ENCODE results near the gene SLIT3. TPM values are rescaled to one million over a fixed set of nuclear protein-coding genes. Genes with fewer than 3 reads are reported as not detected.

The SLIT3 gene
- total RNA-seq, 1 experiment from 2014 or later: not detected

DNA sequence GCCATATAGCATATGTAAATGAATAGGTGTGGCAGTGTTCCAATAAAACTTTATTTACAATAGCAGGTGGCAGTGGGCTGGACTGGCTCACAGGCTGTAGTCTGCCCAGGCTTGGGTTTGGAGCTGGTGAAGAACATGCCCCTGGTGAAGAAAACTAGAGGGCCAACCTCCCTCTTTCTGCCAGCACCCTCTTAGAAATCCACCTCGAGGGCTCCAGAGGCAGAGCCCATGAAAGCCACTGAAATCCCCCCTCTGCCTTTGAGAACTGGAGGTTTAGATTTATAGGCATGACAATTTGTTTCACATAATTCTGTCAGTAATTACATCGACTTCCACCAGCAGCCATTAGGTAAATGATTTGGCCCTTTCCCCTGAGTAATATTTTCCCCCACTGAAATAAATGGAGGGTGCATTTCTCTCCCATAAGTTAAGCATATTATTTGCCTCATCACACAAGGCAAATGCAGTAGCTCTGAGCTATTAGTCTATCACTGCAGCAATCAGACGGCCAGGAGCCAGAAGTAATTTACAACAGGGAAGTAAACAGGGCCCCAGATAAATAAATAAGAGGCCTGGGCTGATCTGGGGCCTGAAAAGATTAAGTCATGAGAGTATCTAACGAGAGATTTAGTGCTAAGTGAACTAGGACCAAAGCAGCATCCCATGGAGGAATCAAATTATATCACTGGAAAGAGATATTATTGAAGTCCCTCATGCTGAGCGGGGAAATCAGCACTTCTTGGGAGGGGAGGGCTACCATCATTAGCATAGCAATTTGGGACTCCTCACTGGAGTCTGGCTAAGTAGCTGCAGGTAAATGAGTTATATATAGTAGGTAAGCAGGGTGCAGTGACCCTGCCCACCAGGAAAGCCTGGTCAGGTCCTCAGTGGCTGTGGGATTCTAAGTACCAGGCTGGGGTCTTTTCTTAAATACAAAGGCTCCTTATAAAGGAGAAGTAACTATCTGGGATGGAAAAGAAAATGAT lies 123.9 kb downstream of the SLIT3 start:
- Histone ChIP-seq H3K4me1 (replicated peaks; ENCODE audit: insufficient read depth) (no peaks in the 10 kb centered on the region), H2AFZ (no peak overlapping the region), H3K79me2 (ENCODE audit: low read depth) (no peaks in the 10 kb centered on the region), H3F3A (ENCODE audit: insufficient read depth, low read depth) (no peaks in the 10 kb centered on the region), H4K20me1 (ENCODE audit: insufficient read depth) (no peaks in the 10 kb centered on the region), H3K27ac (no peak overlapping the region), H3K36me3 (ENCODE audit: low read depth) (no peaks in the 10 kb centered on the region), H3K9me2 (ENCODE audit: insufficient read depth) (no peaks in the 10 kb centered on the region), H3K27me3 (ENCODE audit: insufficient read depth, low read depth) (peaks cover 33% of the 10 kb centered on the region), H3K4me3 (no peak overlapping the region), H3K4me2 (no peak overlapping the region), H3K9me3 (ENCODE audit: insufficient read depth, low read depth) (no peaks in the 10 kb centered on the region)
- POLR2A ChIA-PET (ENCODE audit: unreplicated experiment): no interaction called here
- CTCF ChIA-PET: no interaction called here
- intact Hi-C loops (cut with micrococcal nuclease; ENCODE audit: unreplicated experiment): no loop called here
- BruUV-seq (replicated peaks): no TSS peak
- TF ChIP-seq, protein P1, sequence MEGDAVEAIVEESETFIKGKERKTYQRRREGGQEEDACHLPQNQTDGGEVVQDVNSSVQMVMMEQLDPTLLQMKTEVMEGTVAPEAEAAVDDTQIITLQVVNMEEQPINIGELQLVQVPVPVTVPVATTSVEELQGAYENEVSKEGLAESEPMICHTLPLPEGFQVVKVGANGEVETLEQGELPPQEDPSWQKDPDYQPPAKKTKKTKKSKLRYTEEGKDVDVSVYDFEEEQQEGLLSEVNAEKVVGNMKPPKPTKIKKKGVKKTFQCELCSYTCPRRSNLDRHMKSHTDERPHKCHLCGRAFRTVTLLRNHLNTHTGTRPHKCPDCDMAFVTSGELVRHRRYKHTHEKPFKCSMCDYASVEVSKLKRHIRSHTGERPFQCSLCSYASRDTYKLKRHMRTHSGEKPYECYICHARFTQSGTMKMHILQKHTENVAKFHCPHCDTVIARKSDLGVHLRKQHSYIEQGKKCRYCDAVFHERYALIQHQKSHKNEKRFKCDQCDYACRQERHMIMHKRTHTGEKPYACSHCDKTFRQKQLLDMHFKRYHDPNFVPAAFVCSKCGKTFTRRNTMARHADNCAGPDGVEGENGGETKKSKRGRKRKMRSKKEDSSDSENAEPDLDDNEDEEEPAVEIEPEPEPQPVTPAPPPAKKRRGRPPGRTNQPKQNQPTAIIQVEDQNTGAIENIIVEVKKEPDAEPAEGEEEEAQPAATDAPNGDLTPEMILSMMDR (conservative IDR thresholded peaks at IDR 0.05): no peak
- no peak for TF ChIP-seq EZH2 (IDR thresholded peaks at IDR 0.05; ENCODE audit: low read depth)
- DNase-seq: no peak

DNA sequence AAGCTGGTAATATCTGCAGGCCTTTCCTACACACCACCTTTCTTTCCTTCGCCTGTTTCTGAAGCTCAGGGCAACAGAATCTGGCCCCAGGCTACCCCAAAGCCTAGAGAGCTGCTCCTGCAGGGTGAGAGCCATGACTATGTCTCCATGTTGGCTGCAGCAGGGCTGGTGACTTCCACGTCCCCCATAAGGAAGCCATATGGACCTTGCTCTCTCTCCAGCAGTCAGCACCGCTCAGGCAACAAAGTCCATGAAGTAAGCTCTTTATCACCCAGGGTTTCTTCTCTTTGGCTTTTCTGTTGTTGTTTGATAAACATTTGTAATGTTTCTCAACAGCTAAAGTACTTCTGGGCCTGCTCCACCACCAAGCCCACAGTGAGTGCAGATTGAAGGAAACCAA lies 125.2 kb downstream of the SLIT3 start:
- Histone ChIP-seq H3K27me3 (ENCODE audit: insufficient read depth, low read depth) (peaks cover 36% of the 10 kb centered on the region), H4K20me1 (ENCODE audit: insufficient read depth) (no peaks in the 10 kb centered on the region), H3K36me3 (ENCODE audit: low read depth) (no peaks in the 10 kb centered on the region), H3K4me2 (no peak overlapping the region), H3K4me3 (no peak overlapping the region), H2AFZ (no peak overlapping the region), H3K9me3 (ENCODE audit: insufficient read depth, low read depth) (no peaks in the 10 kb centered on the region), H3K79me2 (ENCODE audit: low read depth) (no peaks in the 10 kb centered on the region), H3K4me1 (replicated peaks; ENCODE audit: insufficient read depth) (no peaks in the 10 kb centered on the region), H3K9me2 (ENCODE audit: insufficient read depth) (no peaks in the 10 kb centered on the region), H3K27ac (no peak overlapping the region), H3F3A (ENCODE audit: insufficient read depth, low read depth) (no peaks in the 10 kb centered on the region)
- POLR2A ChIA-PET (ENCODE audit: unreplicated experiment): no interaction called here
- intact Hi-C loops (cut with micrococcal nuclease; ENCODE audit: unreplicated experiment): no loop called here
- TF ChIP-seq, protein P1 (conservative IDR thresholded peaks at IDR 0.05): no peak
- TF ChIP-seq EZH2 (IDR thresholded peaks at IDR 0.05; ENCODE audit: low read depth): no peak
- DNase-seq: no peak
- BruUV-seq (replicated peaks): no TSS peak
- CTCF ChIA-PET: no interaction called here

DNA sequence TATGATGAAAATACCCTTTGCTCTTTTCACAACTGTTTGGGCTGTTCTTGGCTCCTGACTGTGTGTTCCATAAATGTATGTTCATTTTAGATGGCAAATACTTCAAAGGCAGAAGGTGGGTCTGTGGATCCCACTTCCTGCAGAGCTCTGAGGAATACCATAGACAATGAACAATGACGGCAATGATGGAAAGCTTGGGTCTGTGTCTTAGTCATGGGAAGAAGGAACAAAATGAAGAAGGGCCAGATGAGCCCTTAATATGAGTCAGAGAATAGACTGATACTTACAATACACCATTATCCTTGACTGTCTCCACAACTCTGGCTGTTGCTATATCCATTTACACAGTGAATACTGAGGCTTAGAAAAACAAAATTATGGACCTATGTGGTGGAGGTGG lies 126.0 kb downstream of the SLIT3 start:
- H3K4me1 ChIP-seq (replicated peaks; ENCODE audit: insufficient read depth): no peaks in the 10 kb centered on the region
- no peaks in the 10 kb centered on the region for H3K9me3 ChIP-seq (ENCODE audit: insufficient read depth, low read depth)
- no peak overlapping the region for H3K4me2 ChIP-seq
- intact Hi-C loops (cut with micrococcal nuclease; ENCODE audit: unreplicated experiment): no loop called here
- H3K4me3 ChIP-seq: no peak overlapping the region
- CTCF ChIA-PET: no interaction called here
- BruUV-seq (replicated peaks): no TSS peak
- no peaks in the 10 kb centered on the region for H3K9me2 ChIP-seq (ENCODE audit: insufficient read depth)
- H3F3A ChIP-seq (ENCODE audit: insufficient read depth, low read depth): no peaks in the 10 kb centered on the region
- TF ChIP-seq EZH2 (IDR thresholded peaks at IDR 0.05; ENCODE audit: low read depth): no peak
- TF ChIP-seq, protein P1 (conservative IDR thresholded peaks at IDR 0.05): no peak
- peaks cover 42% of the 10 kb centered on the region for H3K27me3 ChIP-seq (ENCODE audit: insufficient read depth, low read depth)
- H3K27ac ChIP-seq: no peak overlapping the region
- H3K36me3 ChIP-seq (ENCODE audit: low read depth): no peaks in the 10 kb centered on the region
- no peak for DNase-seq
- no peak overlapping the region for H2AFZ ChIP-seq
- POLR2A ChIA-PET (ENCODE audit: unreplicated experiment): no interaction called here
- H4K20me1 ChIP-seq (ENCODE audit: insufficient read depth): no peaks in the 10 kb centered on the region
- H3K79me2 ChIP-seq (ENCODE audit: low read depth): no peaks in the 10 kb centered on the region

Data from PC-9 (cell line).